GM12891 (cell line): ENCODE results near the gene ARSG. TPM values are rescaled to one million over a fixed set of nuclear protein-coding genes. Genes with fewer than 3 reads are reported as not detected.
A peak's percentile ranks its signal among the peaks of the same experiment; 100 is the strongest.
"Not testable (repeated sequence)": the region's sequence is repeated elsewhere in the genome, so short reads cannot be mapped to it uniquely, and the experiment has no call there.

ENCODE experiments used
- DNase-seq: peaks from one replicate; pipeline ENCODE4 v3.0.0; 2011; ENCODE audit warnings: low spot score; ENCODE audit not compliant: insufficient read length
- FAIRE-seq: peaks from 2 replicates; lab custom pipeline; 2011; peaks lifted over from hg19 to GRCh38; lab: Jason Lieb, UNC
- PAX5 ChIP-seq: IDR thresholded peaks from 2 replicates; pipeline ENCODE4 v1.6.1; 2011; ENCODE audit warnings: low read length, moderate library complexity, mild to moderate bottlenecking; ENCODE audit not compliant: insufficient read depth, severe bottlenecking
- POLR2A ChIP-seq: IDR thresholded peaks from 2 replicates; pipeline ENCODE4 v1.6.1; 2011; ENCODE audit warnings: low read depth, low read length, control low read depth
- POLR2AphosphoS5 ChIP-seq: IDR thresholded peaks from 2 replicates; pipeline ENCODE4 v1.6.1; 2011; ENCODE audit warnings: low read depth, low read length, control low read depth
- POU2F2 ChIP-seq: IDR thresholded peaks from 2 replicates; pipeline ENCODE4 v1.6.1; 2011; ENCODE audit warnings: low read depth, mild to moderate bottlenecking, control low read depth, low read length, moderate library complexity
- SPI1 ChIP-seq: IDR thresholded peaks from 2 replicates; pipeline ENCODE4 v1.6.1; 2011; ENCODE audit warnings: low read depth, low read length, control low read depth
- TAF1 ChIP-seq: IDR thresholded peaks from 2 replicates; pipeline ENCODE4 v1.6.1; 2011; ENCODE audit warnings: low read depth, low read length, control low read depth
- polyA plus RNA-seq: library from polyadenylated mRNA; unstranded; fragments of >200 nt; gene quantifications from one replicate; pipeline ENCODE4 v1.2.1, GENCODE V29; 2012; ENCODE audit warnings: low read depth, missing spikeins, inconsistent platforms; ENCODE audit not compliant: missing spikeins

The ARSG gene
- polyA plus RNA-seq: 3.1 TPM

- FAIRE-seq: peak; percentile 95
Measured at GRCh38 chr17:68290955-68291835, at the start of gene ARSG, which contains the start of gene SLC16A6. TSS of gene ARSG (plus strand) at chr17:68291495. CDS start at chr17:68307494, 15,999 bp downstream. TSS of gene SLC16A6 (minus strand) at chr17:68291127. CDS start at chr17:68278320, 12,807 bp downstream.

DNA sequence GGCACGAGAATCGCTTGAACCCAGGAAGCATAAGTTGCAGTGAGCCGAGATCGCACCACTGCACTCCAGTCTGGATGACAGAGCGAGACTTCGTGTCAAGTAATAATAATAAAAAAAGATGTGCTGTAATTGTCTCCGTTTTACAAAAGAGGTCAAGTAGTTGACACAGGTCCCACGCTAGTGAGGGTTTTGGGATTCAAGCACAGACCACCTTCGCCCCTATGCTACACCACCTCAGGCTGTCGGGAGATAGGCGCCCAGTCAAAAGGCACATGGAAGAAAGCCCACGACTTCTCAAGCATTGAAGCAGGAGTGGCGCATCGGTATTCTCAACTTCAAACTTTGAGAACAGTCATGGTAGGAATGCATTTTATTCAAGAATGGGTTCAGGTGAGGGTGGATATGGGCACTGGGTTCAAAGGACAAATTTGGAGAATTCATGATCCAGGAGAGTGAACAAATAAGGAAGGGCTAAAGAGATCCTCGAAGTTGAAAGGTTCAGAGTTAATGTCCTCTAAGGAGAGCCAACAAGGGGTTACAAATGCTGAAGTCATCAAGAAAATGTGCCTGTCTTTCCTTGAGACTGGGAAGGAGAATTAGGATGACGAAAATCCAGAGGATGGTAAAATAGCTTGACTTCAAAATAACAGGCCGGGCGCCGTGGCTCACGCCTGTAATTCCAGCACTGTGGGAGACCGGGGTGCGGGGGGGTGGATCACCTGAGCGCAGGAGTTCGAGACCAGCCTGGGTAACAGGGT is 44.8 kb upstream of the ARSG start:
- no peak for FAIRE-seq

More at GRCh38 chr17:68290955-68291835, at the start of gene ARSG, which contains the start of gene SLC16A6:
- peak; percentile 77 for DNase-seq
- no peak for TF ChIP-seq SPI1
- no peak; the same call in none of the 2 replicates for TF ChIP-seq POLR2A
- no peak for TF ChIP-seq PAX5
- no peak; the same call in 1 of the 2 replicates for TF ChIP-seq TAF1
- 0 out of 2 replicates have a peak, but pooled peaks have one; percentile 65 for TF ChIP-seq POLR2AphosphoS5
- 0 out of 2 replicates have a peak, but pooled peaks have one; percentile 18 for TF ChIP-seq POU2F2

DNA sequence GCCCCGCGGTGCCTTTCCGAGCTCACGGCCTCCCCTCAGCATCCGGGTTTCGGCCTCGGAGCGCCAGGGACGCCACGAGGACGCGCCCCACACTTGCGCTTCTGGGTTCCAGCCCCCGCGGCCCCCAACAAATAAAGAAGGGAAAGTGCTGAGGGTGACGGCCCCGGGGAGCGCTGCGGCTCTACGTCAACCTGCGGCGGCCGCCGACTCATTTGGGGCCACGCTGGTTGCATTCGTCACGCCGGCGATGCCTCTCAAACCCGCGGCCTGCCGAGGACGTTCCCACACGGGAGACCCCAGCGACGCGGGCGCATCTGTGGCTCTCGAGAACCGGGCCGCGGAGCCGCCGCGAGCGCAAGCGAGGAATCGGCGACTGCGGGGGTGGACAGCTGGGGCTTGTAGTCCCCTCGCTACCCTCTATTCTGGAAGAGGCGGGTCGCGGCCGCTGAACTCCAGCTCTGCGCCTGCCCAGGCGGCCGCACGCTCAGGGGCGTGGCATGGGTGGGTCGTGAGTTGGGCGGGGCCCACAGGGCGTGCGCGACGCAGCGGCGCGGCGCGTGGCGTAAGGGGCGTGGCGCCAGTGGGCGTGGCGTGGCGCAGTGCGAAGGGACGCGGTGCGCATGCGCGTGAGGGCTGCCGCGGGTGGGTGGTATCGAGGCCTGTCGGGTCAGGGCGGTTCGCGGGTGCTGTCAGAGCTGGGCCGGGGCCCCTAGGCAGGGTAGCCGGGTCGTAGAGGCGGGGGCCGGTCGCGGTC is 43.7 kb upstream of the ARSG start, which contains the start of gene AMZ2:
AMZ2 (plus strand) TSS at position 599 of the 754 bp plus-strand sequence. CDS start 2,145 bp downstream, outside the sequence.
- DNase-seq: peak; percentile 75
- peak; percentile 100 for FAIRE-seq

More for the DNA sequence above, 44.8 kb upstream of the ARSG start:
- TF ChIP-seq PAX5 (no peak), TAF1 (no peak), POLR2AphosphoS5 (no peak), SPI1 (no peak), POU2F2 (no peak), POLR2A (no peak)
- DNase-seq: no peak

DNA sequence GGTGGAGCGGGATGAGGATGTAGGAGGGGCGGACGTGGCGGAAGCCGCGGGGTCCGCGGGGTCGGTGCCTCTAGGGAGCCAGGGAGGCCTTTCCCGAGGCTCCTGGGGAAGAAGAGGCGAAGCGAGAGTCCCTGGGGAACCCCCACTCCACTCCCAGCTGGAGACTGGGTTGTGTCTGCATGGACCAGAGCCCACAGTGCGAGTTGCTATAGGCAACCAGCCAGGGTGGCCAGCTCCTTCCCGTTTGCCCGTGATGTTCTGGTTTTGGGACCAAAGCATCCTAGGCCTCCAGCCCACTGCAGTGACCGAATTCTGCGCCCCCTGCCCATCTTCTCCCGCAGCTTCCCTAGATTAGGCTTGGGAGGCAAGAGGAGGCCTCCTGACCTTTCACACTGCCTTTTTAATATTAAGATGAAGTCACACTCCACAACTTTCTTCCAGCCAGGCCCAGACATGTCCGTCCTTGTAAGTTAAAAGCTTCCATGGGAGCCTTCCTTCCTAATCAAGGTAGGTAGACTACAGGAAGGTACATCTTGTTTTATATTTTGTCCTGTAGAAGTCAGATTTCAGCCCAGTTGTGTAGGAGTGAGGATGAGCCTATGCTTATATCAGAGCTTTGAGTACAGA is 43.0 kb upstream of the ARSG start:
- no peak for DNase-seq
- FAIRE-seq: no peak
- TF ChIP-seq POLR2AphosphoS5 (0 out of 2 replicates have a peak, but pooled peaks have one; percentile 3), PAX5 (no peak), SPI1 (no peak), TAF1 (no peak), POLR2A (peak; percentile 38), POU2F2 (no peak)

More for the DNA sequence above, 43.7 kb upstream of the ARSG start, which contains the start of gene AMZ2:
- peak; percentile 41; the same call in 1 of the 2 replicates for TF ChIP-seq TAF1
- peak; percentile 24 for TF ChIP-seq PAX5
- TF ChIP-seq POLR2AphosphoS5: peak; percentile 86
- TF ChIP-seq SPI1: no peak
- no peak; the same call in 1 of the 2 replicates for TF ChIP-seq POU2F2
- peak; percentile 54 for TF ChIP-seq POLR2A

DNA sequence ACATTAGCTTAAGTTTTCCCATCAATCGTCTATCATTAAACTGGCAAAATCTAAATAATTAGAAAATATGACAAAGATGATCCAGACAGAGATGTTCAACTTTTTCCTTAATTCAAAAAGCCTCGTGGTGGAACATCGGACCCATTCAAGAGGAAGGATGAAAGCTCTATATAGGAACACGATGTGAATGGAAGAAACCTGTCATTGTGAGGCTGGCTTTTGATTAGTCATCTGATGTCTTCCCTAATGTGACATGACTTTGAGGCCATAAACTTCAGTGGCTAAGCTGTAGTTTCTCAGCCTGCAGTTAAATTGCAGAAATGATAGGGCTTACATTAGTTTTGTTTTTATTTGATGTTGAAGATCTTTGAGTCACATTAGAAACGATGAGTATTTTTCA is 42.4 kb upstream of the ARSG start:
- DNase-seq: no peak
- TF ChIP-seq PAX5: no peak
- TF ChIP-seq SPI1: no peak
- TF ChIP-seq TAF1: no peak
- no peak for TF ChIP-seq POLR2AphosphoS5
- TF ChIP-seq POLR2A: no peak; the same call in 1 of the 2 replicates
- no peak for FAIRE-seq

GRCh38 chr17:68249354-68249765 is 41.9 kb upstream of the ARSG start:
- DNase-seq: no peak
- TF ChIP-seq PAX5: no peak
- no peak for TF ChIP-seq POU2F2
- TF ChIP-seq POLR2A: no peak
- no peak for TF ChIP-seq TAF1
- TF ChIP-seq SPI1: no peak
- no peak for TF ChIP-seq POLR2AphosphoS5
- no peak for FAIRE-seq

- FAIRE-seq: peak; percentile 74
- DNase-seq: not testable (repeated sequence)
Measured at GRCh38 chr17:68253426-68253825, 37.9 kb upstream of the ARSG start.

- DNase-seq (no peak), FAIRE-seq (no peak)
- TF ChIP-seq SPI1 (no peak), POLR2AphosphoS5 (no peak), POU2F2 (no peak), POLR2A (no peak), TAF1 (no peak), PAX5 (no peak)
Measured at GRCh38 chr17:68255151-68255550, 36.1 kb upstream of the ARSG start.
